ENCODE measurements around the gene TMEM233.

- TF ChIP-seq CTCF (conservative IDR thresholded peaks at IDR 0.05) (no peak), ZFX (IDR thresholded peaks at IDR 0.05) (no peak)
Observed at GRCh38 chr12:119684711-119685369, 91.3 kb downstream of the TMEM233 start.
